Esophagus (tissue), 2 donors: ENCODE measurements around the gene RGS3. TPM values are rescaled to one million over a fixed set of nuclear protein-coding genes. Genes with fewer than 3 reads are reported as not detected.
A peak's percentile ranks its signal among the peaks of the same experiment; 100 is the strongest.

Experiments used
- H3K27ac ChIP-seq, 2 donors: one replicate each; pipeline ENCODE4 v1.5.1; 2013; ENCODE audit warnings: low read depth in 2 of 2, mild to moderate bottlenecking in 2 of 2, inconsistent platforms in 1 of 2, low read length in 1 of 2, moderate library complexity in 1 of 2
- H3K27me3 ChIP-seq, 2 donors: one replicate each; pipeline ENCODE4 v1.6.1; 2013; ENCODE audit warnings: low read length in 2 of 2, control low read depth in 1 of 2, mild to moderate bottlenecking in 1 of 2; ENCODE audit not compliant: insufficient read depth in 2 of 2, control insufficient read depth in 1 of 2
- H3K36me3 ChIP-seq, 2 donors: one replicate each; pipeline ENCODE4 v1.6.1; 2013; ENCODE audit warnings: low read length in 1 of 2; ENCODE audit not compliant: control insufficient read depth in 2 of 2, insufficient read depth in 2 of 2
- H3K4me1 ChIP-seq, 2 donors: one replicate each; pipeline ENCODE4 v1.6.1; 2013; ENCODE audit warnings: low read length in 1 of 2; ENCODE audit not compliant: control insufficient read depth in 2 of 2, insufficient read depth in 2 of 2
- H3K4me3 ChIP-seq, 2 donors: one replicate each; pipeline ENCODE4 v1.5.1; 2013; ENCODE audit warnings: low read length in 2 of 2, mild to moderate bottlenecking in 2 of 2, low read depth in 1 of 2, moderate library complexity in 1 of 2
- H3K9me3 ChIP-seq, 2 donors: one replicate each; pipeline ENCODE4 v1.6.1; 2013; ENCODE audit warnings: mild to moderate bottlenecking in 2 of 2, low read depth in 1 of 2, low read length in 1 of 2, moderate library complexity in 1 of 2; ENCODE audit not compliant: control insufficient read depth in 2 of 2, insufficient read depth in 1 of 2
- WGBS, 2 donors: extraction: QIAGEN DNeasy Blood & Tissue Kit; methylation state at CpG; one replicate each; pipeline ENCODE4 v1.1.7; 2013; 5-methylcytosine and 5-hydroxymethylcytosine counted together
- polyA plus RNA-seq, 2 donors: library from polyadenylated mRNA; stranded (reverse); fragments of 200-250 nt; gene quantifications; one replicate each; pipeline ENCODE4 v1.2.3, GENCODE V29; 2013
- donor health status: healthy with polysubstance abuse.
- donor health status: Bipolar disorder and iron deficiency.

RGS3 gene
- polyA plus RNA-seq, 2 donors = 9.1 to 10.2 TPM

DNA sequence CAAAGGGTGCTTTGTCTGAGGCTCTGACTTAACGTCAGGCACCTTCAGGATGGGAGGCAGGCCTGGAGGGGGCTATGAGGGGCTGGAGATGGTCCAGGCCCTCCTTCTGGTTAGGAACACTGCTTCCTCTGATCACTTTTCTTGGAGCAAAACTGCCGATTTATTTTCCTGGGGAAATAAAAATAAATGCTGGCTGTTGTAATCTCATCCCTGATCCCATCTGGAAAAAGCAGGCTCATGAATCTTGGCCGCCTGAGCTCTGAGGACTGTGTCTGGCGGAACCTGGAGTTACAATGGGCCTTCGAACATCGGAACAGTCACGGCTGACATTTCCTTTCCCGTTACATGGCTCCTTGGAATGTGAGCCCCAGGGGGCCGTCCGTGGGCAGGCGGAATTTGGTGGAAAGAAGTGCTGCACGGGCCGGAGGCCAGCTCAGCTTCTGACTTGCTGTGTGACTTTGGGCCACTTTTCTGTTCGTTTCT, 157.8 kb downstream of the RGS3 start:
- 49 to 50% methylated on average over 14 of the region's 14 CpGs for WGBS, 2 donors

GRCh38 chr9:113621980-113622379, 158.5 kb downstream of the RGS3 start:
- WGBS, 2 donors = 83 to 89% methylated on average over 2 of the region's 2 CpGs
- no peak overlapping the region for H3K4me3 ChIP-seq
- peaks cover 2 to 11% of the 10 kb centered on the region in 2 donors for H3K4me1 ChIP-seq
- no peaks in the 10 kb centered on the region for H3K27me3 ChIP-seq
- H3K9me3 ChIP-seq = no peaks in the 10 kb centered on the region
- no peak overlapping the region for H3K27ac ChIP-seq
- no peaks in the 10 kb centered on the region for H3K36me3 ChIP-seq

More for the DNA sequence above, 157.8 kb downstream of the RGS3 start:
- H3K9me3 ChIP-seq = no peaks in the 10 kb centered on the region
- no peaks in the 10 kb centered on the region for H3K27me3 ChIP-seq
- no peaks in the 10 kb centered on the region for H3K36me3 ChIP-seq
- H3K4me1 ChIP-seq = peaks cover 2 to 11% of the 10 kb centered on the region in 2 donors
- peak overlapping the region; percentile 39 to 71 for H3K27ac ChIP-seq
- no peak overlapping the region for H3K4me3 ChIP-seq

- Histone ChIP-seq H3K9me3 (no peaks in the 10 kb centered on the region), H3K27ac (no peak overlapping the region), H3K4me3 (no peak overlapping the region), H3K27me3 (no peaks in the 10 kb centered on the region), H3K4me1 (peaks cover 2 to 13% of the 10 kb centered on the region in 2 donors), H3K36me3 (no peaks in the 10 kb centered on the region)
- WGBS, 2 donors = 69% methylated on average over 8 of the region's 8 CpGs
These were observed 159.3 kb downstream of the RGS3 start for GRCh38 chr9:113622600-113623400.

- WGBS, 2 donors = 94 to 95% methylated on average over 9 of the region's 9 CpGs
- Histone ChIP-seq H3K4me3 (no peak overlapping the region), H3K27me3 (no peaks in the 10 kb centered on the region), H3K4me1 (peaks cover 5 to 13% of the 10 kb centered on the region in 2 donors), H3K36me3 (no peaks in the 10 kb centered on the region), H3K27ac (no peak overlapping the region), H3K9me3 (no peaks in the 10 kb centered on the region)
These were observed 160.4 kb downstream of the RGS3 start for GRCh38 chr9:113623851-113624485.

- Histone ChIP-seq H3K4me1 (peaks cover 5 to 13% of the 10 kb centered on the region in 2 donors), H3K4me3 (no peak overlapping the region)
These were observed 161.2 kb downstream of the RGS3 start for GRCh38 chr9:113624721-113625120.

GRCh38 chr9:113625486-113625885, 162.0 kb downstream of the RGS3 start:
- Histone ChIP-seq H3K36me3 (no peaks in the 10 kb centered on the region), H3K27me3 (no peaks in the 10 kb centered on the region), H3K4me1 (peaks cover 3 to 7% of the 10 kb centered on the region in 2 donors), H3K27ac (no peak overlapping the region), H3K9me3 (no peaks in the 10 kb centered on the region), H3K4me3 (no peak overlapping the region)
- WGBS, 2 donors = 94 to 96% methylated on average over 8 of the region's 8 CpGs

More at GRCh38 chr9:113624721-113625120, 161.2 kb downstream of the RGS3 start:
- 66 to 73% methylated on average over 9 of the region's 9 CpGs for WGBS, 2 donors
- no peaks in the 10 kb centered on the region for H3K36me3 ChIP-seq
- H3K27ac ChIP-seq = no peak overlapping the region
- no peaks in the 10 kb centered on the region for H3K27me3 ChIP-seq
- H3K9me3 ChIP-seq = no peaks in the 10 kb centered on the region

GRCh38 chr9:113626735-113627495, 163.4 kb downstream of the RGS3 start:
- H3K4me3 ChIP-seq = no peak overlapping the region
- H3K9me3 ChIP-seq = no peaks in the 10 kb centered on the region
- H3K36me3 ChIP-seq = no peaks in the 10 kb centered on the region
- peaks cover 2 to 3% of the 10 kb centered on the region in 2 donors for H3K4me1 ChIP-seq
- WGBS, 2 donors = 63 to 68% methylated on average over 8 of the region's 8 CpGs
- peak overlapping the region in 1 of 2 donors; percentile 26 for H3K27ac ChIP-seq
- no peaks in the 10 kb centered on the region for H3K27me3 ChIP-seq

GRCh38 chr9:113628621-113629020, 165.1 kb downstream of the RGS3 start:
- no peak overlapping the region for H3K4me3 ChIP-seq
- H3K36me3 ChIP-seq = no peaks in the 10 kb centered on the region
- 52 to 72% methylated on average over 4 of the region's 4 CpGs for WGBS, 2 donors
- H3K4me1 ChIP-seq = peaks cover 2 to 3% of the 10 kb centered on the region in 2 donors
- no peaks in the 10 kb centered on the region for H3K27me3 ChIP-seq
- H3K27ac ChIP-seq = no peak overlapping the region
- no peaks in the 10 kb centered on the region for H3K9me3 ChIP-seq

DNA sequence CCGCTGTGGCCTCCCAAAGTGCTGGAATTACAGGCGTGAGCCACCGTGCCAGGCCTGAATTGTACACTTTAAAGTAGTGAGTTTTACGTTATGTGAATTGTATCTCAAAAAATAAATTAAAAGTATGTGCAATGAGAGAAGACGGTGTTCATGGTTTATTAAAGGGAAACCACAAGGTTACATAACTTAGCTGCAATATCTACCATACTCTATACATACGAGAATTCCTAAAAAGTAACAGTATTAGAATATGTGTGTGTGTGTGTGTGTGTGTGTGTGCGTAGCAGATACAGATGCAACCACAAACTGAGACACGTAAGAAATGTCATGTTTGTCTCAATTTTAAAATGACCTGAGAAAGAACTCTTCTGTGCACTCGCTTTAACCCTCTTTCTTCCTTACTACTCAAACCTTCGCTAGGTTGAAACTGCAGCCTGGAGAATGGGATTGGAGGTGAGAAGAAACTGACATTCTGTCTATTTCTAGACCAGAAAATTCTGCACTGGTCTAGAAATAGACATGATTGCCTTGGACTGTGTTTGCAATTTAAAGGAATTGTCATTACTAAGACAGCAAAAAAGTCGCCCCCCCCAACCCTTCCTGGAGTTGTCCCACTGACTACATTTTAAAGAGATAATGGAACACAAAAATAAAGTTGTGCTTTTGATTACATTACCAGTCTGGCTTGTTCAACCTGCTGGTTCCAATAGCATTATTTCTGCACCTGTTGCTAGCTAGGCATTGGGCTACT, 167.0 kb downstream of the RGS3 start:
- Histone ChIP-seq H3K9me3 (no peaks in the 10 kb centered on the region), H3K4me3 (no peak overlapping the region), H3K36me3 (no peaks in the 10 kb centered on the region), H3K27me3 (no peaks in the 10 kb centered on the region), H3K4me1 (peaks cover 3 to 4% of the 10 kb centered on the region in 2 donors), H3K27ac (no peak overlapping the region)
- 86 to 90% methylated on average over 11 of the region's 11 CpGs for WGBS, 2 donors
